Measurements from ENCODE around the gene SRGAP1.
A peak's percentile ranks its signal among the peaks of the same experiment; 100 is the strongest.

Gene SRGAP1

DNA sequence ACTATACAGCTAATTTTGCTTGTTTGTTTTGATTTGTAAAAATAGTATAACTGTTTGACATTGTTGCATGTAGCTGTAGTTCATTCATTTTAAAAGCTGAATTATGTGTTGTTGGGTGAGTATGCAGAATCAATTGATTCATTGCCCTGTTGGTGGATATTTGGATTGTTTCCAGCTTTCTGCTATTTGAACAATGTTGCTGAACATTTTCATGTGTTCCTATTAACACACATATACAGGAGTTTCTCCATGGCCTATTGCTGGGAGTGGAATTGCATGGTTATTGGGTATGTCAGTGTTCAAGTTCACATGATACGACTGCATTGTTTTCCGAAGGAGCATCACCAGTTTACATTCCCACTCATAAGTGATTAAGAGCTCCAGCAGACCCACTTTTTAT, 75.3 kb downstream of the SRGAP1 start:
- H3K4me1 ChIP-seq (ENCODE audit: control insufficient read depth, insufficient read depth, low read length), result peaks cover 29% of the 10 kb centered on the region
- no peak overlapping the region for H3K4me3 ChIP-seq (ENCODE audit: low read depth, low read length)
- ChIA-PET POLR2A (no interaction called here), CTCF (no interaction called here)
- TF ChIP-seq ZNF157 (tag by site-specific recombination; IDR thresholded peaks at IDR 0.05), result peak; percentile 74
- peak; percentile 39; the same call in 1 of the 2 replicates for TF ChIP-seq ZNF140 (tag by site-specific recombination; IDR thresholded peaks at IDR 0.05)
- TF ChIP-seq IKZF3 (tag by site-specific recombination; IDR thresholded peaks at IDR 0.05), result no peak
- no peaks in the 10 kb centered on the region for H3K36me3 ChIP-seq (ENCODE audit: control insufficient read depth in 2 of 2, insufficient read depth in 1 of 2, low read length in 2 of 2)
- no peak overlapping the region for H3K27ac ChIP-seq (ENCODE audit: extremely low read depth, low read depth, low read length)
- no peaks in the 10 kb centered on the region for H3K9me3 ChIP-seq (ENCODE audit: control insufficient read depth, insufficient read depth, low read depth, low read length)

DNA sequence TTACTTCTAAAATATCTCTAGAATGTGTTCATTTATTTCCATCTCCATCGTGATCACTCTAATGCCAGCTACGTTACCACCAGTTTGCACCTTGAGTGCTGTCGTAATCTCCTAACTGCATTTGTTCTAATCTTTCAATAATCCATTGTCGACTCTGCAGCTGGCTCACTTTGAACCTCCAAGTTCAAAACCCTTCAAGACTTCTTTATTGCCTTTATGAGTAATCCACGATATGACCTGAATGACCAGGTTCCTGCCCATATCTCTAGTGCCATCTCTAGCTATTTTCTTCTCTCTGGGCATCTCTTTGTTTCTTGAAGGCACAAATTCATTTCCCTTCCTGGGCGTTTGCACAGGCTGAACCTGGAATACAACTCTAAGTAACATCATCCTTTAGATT, 76.7 kb downstream of the SRGAP1 start:
- CTCF ChIA-PET, result interaction anchor here (0.5 kb wide), 1 partner anchor 364 kb away, joined by 3 read pairs; no protein-coding TSS in a partner anchor
- Histone ChIP-seq H3K4me1 (ENCODE audit: control insufficient read depth, insufficient read depth, low read length) (peaks cover 17% of the 10 kb centered on the region), H3K9me3 (ENCODE audit: control insufficient read depth, insufficient read depth, low read depth, low read length) (no peaks in the 10 kb centered on the region), H3K4me3 (ENCODE audit: low read depth, low read length) (no peak overlapping the region), H3K27ac (ENCODE audit: extremely low read depth, low read depth, low read length) (no peak overlapping the region), H3K36me3 (ENCODE audit: control insufficient read depth in 2 of 2, insufficient read depth in 1 of 2, low read length in 2 of 2) (no peaks in the 10 kb centered on the region)
- no peak for TF ChIP-seq ZNF157 (tag by site-specific recombination; IDR thresholded peaks at IDR 0.05)
- no peak for TF ChIP-seq WT1 (tag by site-specific recombination; IDR thresholded peaks at IDR 0.05)
- TF ChIP-seq, protein P1, sequence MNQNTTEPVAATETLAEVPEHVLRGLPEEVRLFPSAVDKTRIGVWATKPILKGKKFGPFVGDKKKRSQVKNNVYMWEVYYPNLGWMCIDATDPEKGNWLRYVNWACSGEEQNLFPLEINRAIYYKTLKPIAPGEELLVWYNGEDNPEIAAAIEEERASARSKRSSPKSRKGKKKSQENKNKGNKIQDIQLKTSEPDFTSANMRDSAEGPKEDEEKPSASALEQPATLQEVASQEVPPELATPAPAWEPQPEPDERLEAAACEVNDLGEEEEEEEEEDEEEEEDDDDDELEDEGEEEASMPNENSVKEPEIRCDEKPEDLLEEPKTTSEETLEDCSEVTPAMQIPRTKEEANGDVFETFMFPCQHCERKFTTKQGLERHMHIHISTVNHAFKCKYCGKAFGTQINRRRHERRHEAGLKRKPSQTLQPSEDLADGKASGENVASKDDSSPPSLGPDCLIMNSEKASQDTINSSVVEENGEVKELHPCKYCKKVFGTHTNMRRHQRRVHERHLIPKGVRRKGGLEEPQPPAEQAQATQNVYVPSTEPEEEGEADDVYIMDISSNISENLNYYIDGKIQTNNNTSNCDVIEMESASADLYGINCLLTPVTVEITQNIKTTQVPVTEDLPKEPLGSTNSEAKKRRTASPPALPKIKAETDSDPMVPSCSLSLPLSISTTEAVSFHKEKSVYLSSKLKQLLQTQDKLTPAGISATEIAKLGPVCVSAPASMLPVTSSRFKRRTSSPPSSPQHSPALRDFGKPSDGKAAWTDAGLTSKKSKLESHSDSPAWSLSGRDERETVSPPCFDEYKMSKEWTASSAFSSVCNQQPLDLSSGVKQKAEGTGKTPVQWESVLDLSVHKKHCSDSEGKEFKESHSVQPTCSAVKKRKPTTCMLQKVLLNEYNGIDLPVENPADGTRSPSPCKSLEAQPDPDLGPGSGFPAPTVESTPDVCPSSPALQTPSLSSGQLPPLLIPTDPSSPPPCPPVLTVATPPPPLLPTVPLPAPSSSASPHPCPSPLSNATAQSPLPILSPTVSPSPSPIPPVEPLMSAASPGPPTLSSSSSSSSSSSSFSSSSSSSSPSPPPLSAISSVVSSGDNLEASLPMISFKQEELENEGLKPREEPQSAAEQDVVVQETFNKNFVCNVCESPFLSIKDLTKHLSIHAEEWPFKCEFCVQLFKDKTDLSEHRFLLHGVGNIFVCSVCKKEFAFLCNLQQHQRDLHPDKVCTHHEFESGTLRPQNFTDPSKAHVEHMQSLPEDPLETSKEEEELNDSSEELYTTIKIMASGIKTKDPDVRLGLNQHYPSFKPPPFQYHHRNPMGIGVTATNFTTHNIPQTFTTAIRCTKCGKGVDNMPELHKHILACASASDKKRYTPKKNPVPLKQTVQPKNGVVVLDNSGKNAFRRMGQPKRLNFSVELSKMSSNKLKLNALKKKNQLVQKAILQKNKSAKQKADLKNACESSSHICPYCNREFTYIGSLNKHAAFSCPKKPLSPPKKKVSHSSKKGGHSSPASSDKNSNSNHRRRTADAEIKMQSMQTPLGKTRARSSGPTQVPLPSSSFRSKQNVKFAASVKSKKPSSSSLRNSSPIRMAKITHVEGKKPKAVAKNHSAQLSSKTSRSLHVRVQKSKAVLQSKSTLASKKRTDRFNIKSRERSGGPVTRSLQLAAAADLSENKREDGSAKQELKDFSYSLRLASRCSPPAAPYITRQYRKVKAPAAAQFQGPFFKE (tag by site-specific recombination; IDR thresholded peaks at IDR 0.05; ENCODE audit: borderline replicate concordance), result no peak
- TF ChIP-seq, protein P2, sequence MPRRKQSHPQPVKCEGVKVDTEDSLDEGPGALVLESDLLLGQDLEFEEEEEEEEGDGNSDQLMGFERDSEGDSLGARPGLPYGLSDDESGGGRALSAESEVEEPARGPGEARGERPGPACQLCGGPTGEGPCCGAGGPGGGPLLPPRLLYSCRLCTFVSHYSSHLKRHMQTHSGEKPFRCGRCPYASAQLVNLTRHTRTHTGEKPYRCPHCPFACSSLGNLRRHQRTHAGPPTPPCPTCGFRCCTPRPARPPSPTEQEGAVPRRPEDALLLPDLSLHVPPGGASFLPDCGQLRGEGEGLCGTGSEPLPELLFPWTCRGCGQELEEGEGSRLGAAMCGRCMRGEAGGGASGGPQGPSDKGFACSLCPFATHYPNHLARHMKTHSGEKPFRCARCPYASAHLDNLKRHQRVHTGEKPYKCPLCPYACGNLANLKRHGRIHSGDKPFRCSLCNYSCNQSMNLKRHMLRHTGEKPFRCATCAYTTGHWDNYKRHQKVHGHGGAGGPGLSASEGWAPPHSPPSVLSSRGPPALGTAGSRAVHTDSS (tag by site-specific recombination; IDR thresholded peaks at IDR 0.05), result no peak
- TF ChIP-seq ZNF114 (tag by site-specific recombination; IDR thresholded peaks at IDR 0.05), result no peak
- POLR2A ChIA-PET, result no interaction called here

DNA sequence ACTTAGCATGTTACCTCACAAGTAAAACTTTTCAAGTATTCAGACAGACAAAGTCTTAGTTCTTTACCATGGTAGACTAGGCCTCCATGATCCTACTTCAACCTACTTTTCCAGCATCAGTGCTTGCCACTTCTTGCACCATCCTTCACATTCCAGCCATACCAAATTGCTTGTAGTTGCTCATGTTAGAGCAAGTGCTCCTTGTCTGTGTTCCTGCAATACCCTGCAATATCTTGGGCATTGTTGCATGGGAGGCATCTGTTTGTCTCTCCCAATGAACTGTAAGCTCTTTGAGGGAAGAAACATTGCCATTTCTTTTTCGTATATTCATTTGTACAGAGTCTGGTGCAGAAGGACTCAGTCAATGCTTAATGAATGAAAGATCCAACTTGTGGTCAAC, 78.0 kb downstream of the SRGAP1 start:
- Histone ChIP-seq H3K4me3 (ENCODE audit: low read depth, low read length) (no peak overlapping the region), H3K9me3 (ENCODE audit: control insufficient read depth, insufficient read depth, low read depth, low read length) (no peaks in the 10 kb centered on the region), H3K27ac (ENCODE audit: extremely low read depth, low read depth, low read length) (no peak overlapping the region), H3K4me1 (ENCODE audit: control insufficient read depth, insufficient read depth, low read length) (peaks cover 4% of the 10 kb centered on the region; the same call in 1 of the 2 replicates), H3K36me3 (ENCODE audit: control insufficient read depth in 2 of 2, insufficient read depth in 1 of 2, low read length in 2 of 2) (no peaks in the 10 kb centered on the region)
- CTCF ChIA-PET, result no interaction called here
- POLR2A ChIA-PET, result no interaction called here
- TF ChIP-seq, protein P3, sequence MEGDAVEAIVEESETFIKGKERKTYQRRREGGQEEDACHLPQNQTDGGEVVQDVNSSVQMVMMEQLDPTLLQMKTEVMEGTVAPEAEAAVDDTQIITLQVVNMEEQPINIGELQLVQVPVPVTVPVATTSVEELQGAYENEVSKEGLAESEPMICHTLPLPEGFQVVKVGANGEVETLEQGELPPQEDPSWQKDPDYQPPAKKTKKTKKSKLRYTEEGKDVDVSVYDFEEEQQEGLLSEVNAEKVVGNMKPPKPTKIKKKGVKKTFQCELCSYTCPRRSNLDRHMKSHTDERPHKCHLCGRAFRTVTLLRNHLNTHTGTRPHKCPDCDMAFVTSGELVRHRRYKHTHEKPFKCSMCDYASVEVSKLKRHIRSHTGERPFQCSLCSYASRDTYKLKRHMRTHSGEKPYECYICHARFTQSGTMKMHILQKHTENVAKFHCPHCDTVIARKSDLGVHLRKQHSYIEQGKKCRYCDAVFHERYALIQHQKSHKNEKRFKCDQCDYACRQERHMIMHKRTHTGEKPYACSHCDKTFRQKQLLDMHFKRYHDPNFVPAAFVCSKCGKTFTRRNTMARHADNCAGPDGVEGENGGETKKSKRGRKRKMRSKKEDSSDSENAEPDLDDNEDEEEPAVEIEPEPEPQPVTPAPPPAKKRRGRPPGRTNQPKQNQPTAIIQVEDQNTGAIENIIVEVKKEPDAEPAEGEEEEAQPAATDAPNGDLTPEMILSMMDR (tag by site-specific recombination; IDR thresholded peaks at IDR 0.05), result no peak
- TF ChIP-seq, protein P4, sequence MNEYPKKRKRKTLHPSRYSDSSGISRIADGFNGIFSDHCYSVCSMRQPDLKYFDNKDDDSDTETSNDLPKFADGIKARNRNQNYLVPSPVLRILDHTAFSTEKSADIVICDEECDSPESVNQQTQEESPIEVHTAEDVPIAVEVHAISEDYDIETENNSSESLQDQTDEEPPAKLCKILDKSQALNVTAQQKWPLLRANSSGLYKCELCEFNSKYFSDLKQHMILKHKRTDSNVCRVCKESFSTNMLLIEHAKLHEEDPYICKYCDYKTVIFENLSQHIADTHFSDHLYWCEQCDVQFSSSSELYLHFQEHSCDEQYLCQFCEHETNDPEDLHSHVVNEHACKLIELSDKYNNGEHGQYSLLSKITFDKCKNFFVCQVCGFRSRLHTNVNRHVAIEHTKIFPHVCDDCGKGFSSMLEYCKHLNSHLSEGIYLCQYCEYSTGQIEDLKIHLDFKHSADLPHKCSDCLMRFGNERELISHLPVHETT (tag by site-specific recombination; IDR thresholded peaks at IDR 0.05), result no peak
- TF ChIP-seq, protein P5, sequence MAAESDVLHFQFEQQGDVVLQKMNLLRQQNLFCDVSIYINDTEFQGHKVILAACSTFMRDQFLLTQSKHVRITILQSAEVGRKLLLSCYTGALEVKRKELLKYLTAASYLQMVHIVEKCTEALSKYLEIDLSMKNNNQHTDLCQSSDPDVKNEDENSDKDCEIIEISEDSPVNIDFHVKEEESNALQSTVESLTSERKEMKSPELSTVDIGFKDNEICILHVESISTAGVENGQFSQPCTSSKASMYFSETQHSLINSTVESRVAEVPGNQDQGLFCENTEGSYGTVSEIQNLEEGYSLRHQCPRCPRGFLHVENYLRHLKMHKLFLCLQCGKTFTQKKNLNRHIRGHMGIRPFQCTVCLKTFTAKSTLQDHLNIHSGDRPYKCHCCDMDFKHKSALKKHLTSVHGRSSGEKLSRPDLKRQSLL (tag by site-specific recombination; IDR thresholded peaks at IDR 0.05), result no peak
- TF ChIP-seq ZNF626 (tag by site-specific recombination; IDR thresholded peaks at IDR 0.05), result no peak
- TF ChIP-seq HOXD13 (CRISPR knock-in tag; IDR thresholded peaks at IDR 0.05; ENCODE audit: borderline replicate concordance), result no peak
- no peak for TF ChIP-seq OVOL3 (tag by site-specific recombination; IDR thresholded peaks at IDR 0.05)
- TF ChIP-seq, protein P6, sequence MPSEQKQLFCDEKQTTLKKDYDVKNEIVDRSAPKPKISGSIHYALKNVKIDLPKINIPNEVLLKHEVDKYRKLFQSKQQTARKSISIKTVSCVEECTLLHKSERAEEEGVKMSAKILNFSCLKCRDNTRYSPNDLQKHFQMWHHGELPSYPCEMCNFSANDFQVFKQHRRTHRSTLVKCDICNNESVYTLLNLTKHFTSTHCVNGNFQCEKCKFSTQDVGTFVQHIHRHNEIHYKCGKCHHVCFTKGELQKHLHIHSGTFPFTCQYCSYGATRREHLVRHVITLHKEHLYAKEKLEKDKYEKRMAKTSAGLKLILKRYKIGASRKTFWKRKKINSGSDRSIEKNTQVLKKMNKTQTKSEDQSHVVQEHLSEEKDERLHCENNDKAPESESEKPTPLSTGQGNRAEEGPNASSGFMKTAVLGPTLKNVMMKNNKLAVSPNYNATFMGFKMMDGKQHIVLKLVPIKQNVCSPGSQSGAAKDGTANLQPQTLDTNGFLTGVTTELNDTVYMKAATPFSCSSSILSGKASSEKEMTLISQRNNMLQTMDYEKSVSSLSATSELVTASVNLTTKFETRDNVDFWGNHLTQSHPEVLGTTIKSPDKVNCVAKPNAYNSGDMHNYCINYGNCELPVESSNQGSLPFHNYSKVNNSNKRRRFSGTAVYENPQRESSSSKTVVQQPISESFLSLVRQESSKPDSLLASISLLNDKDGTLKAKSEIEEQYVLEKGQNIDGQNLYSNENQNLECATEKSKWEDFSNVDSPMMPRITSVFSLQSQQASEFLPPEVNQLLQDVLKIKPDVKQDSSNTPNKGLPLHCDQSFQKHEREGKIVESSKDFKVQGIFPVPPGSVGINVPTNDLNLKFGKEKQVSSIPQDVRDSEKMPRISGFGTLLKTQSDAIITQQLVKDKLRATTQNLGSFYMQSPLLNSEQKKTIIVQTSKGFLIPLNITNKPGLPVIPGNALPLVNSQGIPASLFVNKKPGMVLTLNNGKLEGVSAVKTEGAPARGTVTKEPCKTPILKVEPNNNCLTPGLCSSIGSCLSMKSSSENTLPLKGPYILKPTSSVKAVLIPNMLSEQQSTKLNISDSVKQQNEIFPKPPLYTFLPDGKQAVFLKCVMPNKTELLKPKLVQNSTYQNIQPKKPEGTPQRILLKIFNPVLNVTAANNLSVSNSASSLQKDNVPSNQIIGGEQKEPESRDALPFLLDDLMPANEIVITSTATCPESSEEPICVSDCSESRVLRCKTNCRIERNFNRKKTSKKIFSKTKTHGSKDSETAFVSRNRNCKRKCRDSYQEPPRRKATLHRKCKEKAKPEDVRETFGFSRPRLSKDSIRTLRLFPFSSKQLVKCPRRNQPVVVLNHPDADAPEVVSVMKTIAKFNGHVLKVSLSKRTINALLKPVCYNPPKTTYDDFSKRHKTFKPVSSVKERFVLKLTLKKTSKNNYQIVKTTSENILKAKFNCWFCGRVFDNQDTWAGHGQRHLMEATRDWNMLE (tag by site-specific recombination; conservative IDR thresholded peaks at IDR 0.05; ENCODE audit: low read depth), result no peak
